Activated T-cell treated with anti-CD3 and anti-CD28 coated beads, Interleukin-2, amount 50 U/mL, for 48 hours (primary cell): ENCODE data around the gene GRPEL1.

Experiments
- DNase-seq, 2 experiments: peaks; one replicate each; pipeline ENCODE4 v3.0.0-alpha.2; 2020

GRPEL1 gene

DNA sequence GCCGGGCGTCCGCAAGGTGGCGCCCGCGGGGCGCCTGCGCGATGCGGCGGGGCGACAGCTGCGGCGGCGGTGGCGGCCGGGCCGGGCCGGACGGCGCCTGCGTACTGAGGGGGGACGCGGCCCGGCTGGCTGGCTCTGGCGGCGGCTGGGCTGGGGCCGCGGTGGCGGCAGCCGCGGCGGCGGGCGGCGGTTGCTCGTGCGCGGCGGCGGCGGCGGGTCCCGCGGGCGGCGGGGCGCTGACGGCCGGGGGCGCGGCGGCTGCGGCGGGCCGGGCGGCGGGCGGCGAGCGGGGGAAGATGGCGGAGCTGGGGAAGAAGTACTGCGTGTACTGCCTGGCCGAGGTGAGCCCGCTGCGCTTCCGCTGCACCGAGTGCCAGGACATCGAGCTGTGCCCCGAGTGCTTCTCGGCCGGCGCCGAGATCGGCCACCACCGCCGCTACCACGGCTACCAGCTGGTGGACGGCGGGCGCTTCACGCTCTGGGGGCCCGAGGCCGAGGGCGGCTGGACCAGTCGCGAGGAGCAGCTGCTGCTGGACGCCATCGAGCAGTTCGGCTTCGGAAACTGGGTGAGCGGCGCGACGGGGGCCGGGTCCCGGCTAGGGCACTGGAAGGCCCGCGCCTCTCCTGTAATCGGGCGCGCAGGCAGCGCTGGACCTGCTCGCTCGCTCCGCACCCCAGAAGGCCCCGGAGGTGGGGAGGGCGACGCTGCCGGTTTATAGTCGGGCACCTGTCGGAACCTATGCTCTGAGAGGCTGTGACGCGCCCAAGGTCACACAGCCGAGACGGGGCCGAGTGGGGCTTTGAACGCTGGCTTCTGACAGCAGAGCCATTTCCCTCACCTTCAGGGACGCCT is 24.4 kb downstream of the GRPEL1 start, which contains the start of gene TADA2B:
TADA2B (plus strand) TSS at position 89 of the 853 bp plus-strand sequence; CDS start at position 297, 208 bp downstream.
- DNase-seq = peak; percentile 68 to 74

DNA sequence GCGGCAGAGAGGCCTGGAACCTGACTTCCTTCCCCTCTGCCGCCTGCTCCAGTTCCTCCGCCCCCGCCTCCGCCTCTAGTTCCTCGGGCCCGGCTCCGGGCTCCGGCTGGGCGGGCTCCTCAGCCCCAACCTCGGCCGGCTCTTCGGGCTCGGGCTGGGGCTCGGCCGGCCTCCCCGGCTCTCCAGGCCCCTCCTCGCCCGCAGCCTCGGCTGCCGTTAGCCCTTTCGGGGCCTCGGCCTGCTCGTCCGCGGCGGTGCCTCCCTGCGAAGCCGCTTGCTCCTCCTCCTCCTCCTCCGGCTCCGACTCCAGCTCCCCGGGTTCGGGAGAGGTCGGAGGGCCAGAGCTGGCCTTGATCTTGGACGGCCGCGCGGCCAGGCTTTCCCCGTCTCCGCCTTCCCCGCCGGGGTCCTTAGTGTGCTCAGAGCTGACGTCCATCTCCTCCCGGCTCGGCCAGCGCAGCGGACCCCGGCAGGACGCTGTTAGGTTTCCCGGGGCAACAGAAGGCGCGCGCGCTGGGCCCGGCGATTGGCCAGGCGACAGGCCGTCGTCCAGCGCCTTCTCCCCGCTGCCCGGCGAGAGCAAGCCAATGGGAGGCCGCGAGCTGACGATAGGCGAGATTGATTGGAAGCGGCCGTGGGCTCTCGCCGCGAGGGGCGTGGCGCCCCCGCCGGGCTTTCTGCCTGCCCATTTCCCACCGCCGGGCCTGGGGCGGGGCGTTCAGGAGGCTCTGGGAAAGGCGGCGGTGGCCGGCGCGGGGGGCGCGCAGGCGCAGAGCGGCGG is 25.2 kb downstream of the GRPEL1 start:
- peak; percentile 96 to 97 for DNase-seq

DNA sequence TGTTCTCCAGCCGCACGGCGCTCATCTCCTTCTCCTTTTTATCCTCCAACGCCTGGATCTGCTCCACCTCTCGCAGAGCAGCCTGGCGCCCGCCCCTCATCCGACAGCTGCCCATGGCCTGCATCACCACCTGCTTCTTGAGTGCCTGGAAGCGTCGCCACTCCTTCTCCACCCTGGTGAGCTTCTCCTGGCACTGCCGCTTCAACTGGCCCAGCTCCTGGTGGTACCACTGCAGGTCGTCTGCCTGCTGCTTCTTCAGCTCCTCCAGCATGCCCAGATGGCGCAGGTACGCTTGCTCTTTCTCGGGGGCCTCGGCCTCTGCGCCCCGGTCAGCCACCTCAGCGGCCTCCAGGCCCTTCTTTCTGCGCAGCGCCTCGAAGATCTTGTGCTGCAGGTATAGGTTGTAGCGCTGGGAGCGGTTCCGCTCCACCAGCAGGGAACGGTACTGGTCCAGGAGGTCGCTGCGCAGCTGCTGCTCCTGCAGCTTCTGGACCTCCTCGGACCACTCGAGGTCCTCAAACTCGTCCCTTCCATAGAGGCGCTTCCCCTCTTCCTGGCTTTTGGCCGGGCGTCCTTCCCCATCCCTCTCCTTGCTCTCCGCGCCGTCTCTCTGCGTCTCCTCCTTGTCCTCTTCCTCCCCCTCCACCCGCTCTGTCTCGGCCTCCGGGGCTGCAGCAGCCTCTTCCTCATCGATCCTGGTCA is 25.9 kb downstream of the GRPEL1 start:
- no peak for DNase-seq

DNA sequence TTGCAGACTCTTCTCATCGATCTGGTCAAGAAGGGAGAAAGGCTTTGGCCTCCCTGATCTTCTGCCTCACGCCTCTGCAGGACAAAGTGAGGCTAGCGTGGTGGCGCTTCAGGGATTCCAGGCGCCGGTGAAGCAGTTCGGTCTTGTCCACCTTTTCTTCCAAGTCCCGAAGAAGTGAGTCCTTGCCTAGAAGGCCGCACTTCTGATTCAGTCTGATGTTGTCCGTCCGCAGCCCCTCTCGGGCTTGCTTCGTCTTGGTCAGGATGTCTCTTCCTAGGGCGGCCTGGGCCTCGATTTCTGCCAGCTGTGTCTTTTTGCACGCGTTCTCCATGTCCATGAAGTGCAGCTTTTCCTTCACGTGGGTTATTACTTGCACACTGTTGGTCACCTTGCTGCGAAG is 26.6 kb downstream of the GRPEL1 start:
- DNase-seq = no peak

DNA sequence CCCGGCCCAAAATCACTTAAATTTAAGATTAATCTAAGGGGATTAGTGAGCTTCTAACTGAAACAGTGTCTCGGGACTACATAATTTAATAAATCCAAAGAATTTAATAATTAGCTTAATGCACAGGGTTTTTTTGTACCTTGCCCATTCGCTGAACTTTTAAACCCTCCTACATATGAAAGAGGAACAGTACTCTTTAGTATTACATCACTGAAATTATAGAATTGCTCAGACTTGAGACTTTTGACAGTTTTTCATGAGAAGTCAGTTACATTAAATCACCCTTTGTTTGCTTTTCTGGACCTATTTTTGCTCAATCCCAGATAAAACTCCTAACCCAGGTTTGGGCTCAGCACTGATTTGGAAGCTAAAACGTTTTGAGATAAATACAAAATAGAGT is 27.1 kb downstream of the GRPEL1 start:
- no peak for DNase-seq

DNA sequence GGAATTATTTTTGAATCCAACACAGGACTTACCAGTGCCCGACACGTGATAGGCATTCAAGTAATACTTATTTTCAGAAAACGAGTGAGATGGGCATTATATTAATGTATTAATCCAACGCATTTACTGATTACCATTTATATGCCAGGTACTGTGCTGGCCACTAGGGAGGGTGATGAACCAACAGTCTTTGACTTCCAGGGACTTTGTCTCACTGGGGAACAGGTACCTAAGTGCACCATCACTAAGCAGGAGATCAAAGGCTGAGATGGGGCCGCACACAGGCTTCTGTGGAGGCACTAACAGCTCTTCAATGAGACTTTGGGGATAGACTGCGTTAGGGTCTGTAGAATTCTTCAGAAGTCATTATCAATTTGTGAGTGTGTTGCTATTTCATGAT is 30.4 kb downstream of the GRPEL1 start:
- DNase-seq = no peak

DNA sequence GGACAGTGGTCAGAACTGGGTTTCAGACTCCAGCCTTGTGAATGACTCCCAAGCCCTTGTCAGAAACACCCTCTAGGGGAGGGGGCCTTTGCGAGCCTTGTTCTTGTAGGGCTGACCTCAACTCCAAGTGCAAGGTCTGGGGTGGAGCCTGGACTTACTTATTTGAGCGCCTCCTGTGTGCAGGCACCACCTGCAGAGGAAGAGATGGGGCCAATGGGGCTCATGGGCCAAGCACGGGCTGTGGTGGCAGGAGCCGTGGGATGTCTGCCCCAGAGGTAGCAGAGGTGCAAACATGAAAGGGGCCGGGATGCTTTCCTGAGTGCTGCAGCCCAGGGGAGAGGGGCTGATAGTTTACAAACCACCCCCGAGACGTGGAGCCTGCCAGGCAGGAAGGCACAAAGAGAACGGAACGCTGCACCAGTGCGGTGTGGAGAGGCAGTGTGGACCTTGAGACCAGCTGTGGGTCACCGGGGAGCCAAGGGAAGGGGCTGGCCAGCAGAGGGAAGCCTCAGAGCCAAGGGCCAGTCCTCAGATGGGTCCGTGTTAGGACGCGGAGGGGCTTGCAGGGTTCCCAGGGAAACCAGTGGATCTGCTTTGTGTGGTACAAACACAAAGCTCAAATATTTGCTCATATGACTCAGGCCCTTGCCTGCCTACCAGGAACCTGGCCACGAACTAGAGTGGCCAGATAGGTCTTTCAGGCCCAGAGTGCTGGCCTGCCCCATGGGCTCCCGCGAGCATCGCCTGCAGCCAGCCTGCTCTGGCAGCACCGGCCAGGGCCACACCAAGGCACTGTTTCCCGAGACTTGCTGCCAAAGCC is 33.4 kb downstream of the GRPEL1 start:
- no peak for DNase-seq

DNA sequence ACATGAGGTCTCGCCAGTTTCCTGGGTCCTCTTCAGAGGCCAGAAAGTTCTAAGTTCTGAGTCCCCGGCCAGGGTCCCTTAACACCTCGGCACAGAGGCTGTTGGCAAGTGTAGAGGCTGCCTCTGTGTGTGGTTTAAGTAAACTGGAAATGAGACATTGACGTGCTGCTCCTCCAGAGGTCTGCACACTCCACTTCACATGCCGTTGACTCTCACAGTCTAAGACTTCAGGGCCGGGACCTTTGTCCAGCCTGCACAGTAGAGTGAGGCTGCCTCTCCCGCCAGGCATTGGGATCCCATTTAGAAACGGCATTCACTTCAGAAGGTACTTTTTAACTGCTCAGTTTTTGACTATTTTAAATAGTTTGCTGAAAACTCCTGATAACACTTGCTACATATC is 35.3 kb downstream of the GRPEL1 start:
- no peak for DNase-seq

DNA sequence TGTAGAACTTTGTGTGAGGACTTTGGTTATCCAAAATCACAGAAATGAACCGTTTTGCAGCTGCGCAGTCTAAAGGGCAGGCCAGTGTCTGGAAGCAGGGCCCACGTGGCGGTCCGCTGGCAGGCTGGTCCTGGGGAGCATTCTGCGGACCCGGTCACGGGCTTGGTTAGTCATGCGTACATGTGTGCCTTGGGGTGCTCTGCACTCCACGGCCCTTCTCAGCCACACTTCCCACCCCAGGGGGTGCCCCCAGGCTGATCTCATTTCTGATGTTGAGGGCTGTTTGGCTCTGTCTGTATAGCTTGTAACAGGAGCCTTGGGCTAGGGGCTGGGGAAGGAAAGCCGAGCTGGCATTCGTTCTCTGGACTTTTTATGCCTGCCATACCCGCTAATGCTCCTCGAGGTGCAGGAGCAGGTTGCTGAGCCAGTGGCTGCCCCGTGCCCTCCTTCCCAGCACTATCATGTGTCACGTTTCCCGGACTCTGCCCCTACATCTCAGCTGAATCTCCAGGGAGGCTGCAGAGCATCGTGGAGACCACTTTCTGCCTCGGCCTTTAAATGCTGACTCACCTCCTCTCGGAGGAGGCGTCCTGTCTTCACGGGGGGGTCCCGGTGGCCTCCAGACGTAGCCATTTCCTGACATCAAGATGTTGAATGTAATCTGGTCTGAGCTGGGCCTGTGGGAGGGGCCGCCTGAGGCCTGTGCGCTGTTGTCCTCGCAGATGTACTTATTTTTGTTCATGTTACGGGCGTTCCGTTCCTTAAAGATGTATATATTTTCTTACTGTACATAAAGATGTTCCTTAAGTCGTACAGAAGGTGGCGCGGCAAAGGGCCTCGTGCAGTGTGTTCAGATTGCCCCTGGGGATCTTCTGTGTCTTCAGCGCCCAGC is 36.1 kb downstream of the GRPEL1 start:
- DNase-seq = no peak

DNA sequence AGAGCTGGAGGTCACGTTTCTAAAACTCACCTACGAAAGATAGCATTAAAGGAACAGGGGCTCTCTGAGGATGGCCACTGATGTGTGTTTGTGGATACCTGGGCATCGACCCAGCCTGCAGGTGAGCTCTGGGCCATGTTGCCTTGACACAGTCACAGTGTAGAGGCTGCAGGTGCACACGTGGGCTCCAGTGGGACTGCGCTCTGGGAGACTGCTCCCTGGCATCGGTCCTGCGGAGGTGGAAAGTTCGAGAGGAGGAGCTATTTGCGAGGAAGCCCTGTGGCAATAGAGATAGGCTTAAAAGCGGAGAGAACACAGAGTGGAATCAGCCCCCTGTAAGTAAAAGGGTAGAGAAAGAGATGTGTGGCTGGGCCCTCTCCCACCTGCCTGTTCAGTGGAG is 37.0 kb downstream of the GRPEL1 start:
- no peak for DNase-seq

DNA sequence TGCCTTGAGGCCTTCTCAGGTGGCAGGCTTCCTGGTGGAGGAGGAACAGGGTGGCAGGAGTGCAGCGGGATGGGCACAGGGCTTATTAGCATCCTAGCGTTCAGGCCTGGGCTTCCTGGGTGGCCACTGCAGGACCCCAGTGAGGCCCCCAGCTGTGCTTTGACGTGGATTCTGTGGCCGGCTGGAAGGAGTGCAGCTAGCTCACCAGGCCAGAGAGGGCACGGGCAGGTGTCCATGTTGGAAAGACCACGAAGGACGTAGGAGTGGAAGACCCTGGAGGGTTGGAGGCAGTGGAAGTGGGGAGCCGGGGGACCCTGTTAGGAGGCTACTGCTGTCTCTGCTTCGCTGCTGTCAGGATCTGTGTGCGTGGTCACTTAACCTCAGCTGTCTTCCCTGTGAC is 37.9 kb downstream of the GRPEL1 start:
- DNase-seq = no peak

DNA sequence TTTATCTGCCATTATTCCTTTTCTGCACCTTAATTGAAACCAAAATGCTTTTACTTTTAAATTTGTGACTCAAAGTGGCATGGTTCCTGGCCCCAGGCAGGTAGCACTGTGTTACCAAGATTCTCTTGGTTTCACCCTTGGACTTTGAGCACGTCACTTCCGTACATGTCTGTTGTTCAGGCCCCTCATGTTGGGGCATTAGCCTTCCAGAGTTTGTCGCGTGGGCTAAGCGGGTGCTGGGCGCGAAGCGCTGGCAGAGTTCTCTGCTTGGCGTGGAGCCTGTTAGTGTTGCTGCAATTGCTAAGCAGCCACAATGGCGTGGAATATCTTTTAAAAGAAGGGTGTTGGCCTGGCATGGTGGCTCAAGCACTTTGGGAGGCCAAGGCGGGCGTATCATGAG is 38.7 kb downstream of the GRPEL1 start:
- DNase-seq = no peak

DNA sequence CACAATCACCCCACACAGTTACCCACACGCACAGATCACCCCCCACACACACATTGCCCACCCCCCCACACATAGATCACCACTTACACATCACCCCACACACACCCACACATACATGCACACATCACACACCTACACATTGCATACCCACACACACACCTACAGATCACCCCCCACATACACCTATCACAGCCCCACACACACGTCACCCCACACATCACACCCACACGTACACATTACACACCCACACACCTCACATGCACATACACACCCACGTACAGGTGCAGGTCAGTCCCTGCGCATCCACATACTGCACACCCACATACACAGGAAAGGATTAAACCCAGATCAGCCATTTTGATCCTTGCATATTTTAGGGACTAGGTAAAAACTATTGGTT is 40.0 kb downstream of the GRPEL1 start:
- DNase-seq = no peak

DNA sequence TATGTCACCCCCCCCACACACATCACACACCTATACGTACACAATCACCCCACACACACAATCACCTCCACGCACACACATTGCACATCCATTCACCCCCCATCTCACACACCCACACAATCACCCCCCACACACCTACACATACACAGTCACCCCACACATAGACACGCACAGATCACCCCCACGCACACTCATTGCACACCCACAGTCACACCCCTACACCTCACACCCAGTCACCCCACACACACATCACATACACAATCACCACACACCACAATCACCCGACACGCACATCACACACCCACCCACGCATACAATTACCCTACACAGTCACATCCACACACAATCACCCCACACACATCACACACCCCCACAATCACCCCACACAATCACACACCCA is 40.6 kb downstream of the GRPEL1 start:
- no peak for DNase-seq

DNA sequence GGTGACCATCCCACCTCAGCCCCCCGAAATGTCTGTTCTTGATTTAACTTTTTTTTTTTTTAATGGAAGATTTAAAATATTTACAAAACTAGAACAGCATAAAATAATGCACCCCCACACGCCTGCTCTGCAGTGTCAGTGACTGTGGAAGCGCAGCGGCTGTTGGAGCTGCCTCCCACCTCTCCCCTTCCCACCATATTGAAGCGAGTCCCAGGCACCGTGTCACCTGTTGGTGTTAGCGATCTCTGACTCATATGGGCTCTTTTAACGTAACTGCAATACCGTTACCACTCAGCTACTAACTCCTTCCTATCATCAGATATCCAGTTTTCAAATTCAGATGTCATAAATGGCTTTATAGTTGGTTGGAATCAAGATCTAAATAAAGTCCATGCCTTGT is 41.8 kb downstream of the GRPEL1 start:
- no peak for DNase-seq

DNA sequence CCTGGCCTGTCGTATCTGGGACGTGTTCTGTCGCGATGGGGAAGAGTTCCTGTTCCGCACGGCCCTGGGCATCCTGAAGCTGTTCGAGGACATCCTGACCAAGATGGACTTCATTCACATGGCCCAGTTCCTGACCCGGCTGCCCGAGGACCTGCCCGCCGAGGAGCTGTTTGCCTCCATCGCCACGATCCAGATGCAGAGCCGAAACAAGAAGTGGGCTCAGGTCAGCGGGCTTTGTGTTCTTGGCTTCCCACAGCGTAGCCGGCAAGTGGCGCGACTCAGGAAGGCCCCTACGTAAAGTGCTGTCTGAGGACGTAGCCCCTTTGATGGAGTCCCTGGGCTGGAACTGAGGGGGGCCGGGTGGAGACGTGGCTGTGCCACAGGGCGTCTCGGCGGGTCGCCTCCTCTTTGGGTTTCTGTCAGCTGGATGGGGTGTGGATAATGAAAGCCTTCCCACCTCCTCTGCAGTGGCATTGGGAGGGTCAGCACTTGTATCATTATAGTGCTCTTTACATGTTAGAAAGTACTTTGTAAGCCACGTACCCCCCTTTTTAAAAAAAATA is 42.7 kb downstream of the GRPEL1 start:
- no peak for DNase-seq

DNA sequence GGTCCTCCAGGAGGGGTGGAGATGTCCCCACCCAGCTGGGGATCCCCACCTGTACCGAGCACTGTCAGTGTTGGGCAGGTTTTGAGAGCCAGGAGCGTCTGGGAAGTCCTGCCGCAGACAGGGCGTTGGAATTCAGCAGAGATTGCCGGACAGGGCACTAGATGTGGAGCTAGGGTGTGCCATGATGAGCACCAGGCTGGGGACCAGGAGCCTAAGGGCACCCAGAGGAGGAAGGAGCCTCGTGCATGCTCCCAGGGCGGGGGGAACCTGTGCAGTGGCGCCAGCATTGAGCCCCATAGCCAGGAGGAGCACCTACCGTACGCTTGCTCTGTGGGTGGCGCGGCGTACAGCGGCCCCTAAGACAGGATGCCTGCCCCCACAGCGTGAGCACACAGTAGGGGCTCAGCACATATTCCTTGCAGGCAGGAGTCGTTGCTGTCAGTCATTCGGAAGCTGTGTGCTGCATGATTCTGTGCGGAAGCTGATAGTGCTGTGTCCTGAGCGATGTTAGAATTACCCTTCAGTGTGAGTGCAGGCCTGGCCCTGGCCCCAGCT is 43.5 kb downstream of the GRPEL1 start:
- DNase-seq = no peak

DNA sequence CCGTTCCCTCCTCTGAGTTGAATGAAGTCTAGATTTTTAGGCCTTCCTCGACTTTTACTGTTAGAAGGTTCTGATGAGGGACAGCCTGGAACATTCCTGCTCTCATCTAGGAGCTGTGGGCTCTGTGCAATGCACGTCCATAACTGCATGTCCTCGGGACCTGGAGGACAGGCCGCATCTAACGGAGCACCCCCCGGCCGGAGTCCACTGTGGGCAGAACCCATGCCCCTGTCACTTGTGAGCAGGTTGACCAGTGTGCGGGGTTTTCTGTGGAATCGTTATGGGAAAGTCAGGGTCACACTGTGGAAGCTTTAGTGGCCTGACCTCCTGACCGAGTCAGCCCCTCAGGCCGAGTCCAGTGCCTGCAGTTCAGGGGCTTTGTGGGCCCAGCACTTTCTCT is 44.0 kb downstream of the GRPEL1 start:
- DNase-seq = no peak

DNA sequence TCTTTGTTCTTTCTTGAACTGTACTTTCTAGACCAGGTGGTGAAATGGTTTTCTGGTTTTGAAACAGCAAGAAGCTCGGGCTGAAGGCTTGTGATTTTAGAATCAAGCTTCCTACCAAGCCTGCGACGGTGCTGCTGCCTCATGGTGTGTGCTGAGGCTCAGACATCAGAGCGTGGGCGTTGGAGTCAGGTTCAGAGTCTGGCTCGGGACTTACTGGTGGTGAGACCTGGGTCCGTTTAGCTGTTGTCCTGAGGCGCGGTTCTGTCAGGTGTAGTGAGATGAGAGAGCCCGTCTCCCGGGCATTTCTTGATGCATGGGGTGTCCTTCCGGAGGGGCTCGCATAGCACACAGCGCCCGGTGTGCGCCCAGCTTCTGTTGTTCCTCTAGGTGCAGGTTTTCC is 44.4 kb downstream of the GRPEL1 start:
- no peak for DNase-seq

DNA sequence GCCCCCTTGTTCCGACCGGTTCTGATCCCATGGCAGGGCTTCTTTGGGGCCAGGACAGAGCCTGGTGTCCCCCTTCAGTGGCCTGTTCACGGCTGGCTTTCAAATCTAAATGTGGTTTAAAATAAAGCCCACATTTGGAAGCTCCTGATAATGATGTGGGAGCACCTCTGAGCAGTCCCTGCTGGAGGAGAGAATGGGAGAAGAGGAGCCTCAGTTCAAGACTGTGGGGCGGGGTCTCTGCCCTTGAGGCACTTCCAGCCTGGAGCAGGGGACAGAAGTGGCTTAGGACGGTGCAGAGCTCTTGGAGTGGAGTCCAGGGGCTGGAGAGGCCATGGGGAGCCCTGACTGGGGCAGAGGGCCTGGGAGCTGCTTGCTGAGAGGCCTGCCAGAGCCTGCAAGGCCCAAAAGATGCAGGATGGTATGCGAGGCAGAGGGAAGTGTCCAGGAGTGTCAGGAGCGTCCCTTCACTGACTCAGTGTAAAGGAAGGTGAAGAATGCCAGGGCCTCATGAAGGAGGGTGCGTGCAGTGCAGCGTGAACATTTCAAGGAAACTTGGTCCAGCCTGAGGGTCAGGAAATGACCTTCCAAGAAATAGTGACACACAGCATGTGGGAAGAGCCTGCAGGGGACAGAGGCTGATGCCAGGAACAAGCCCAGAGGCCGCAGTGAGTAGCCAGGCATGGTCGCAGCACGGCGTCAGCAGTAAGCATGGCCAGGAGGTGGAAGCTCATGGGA is 45.8 kb downstream of the GRPEL1 start:
- no peak for DNase-seq
